H9 (cell line): ENCODE data around the gene KLRB1. TPM values are rescaled to one million over a fixed set of nuclear protein-coding genes. Genes with fewer than 3 reads are reported as not detected.

Source experiments
- DNase-seq: peaks from one replicate; pipeline ENCODE4 v3.0.0-alpha.2; 2017
- H2AFZ ChIP-seq: one replicate; pipeline ENCODE4 v1.6.1; 2013; ENCODE audit warnings: mild to moderate bottlenecking, low read length, control low read depth, moderate library complexity
- H2AK5ac ChIP-seq: 2 replicates; pipeline ENCODE4 v1.6.1; 2013; ENCODE audit warnings: low read length, control low read depth, mixed read lengths; ENCODE audit not compliant: insufficient read length
- H2BK120ac ChIP-seq: one replicate; pipeline ENCODE4 v1.6.1; 2013; ENCODE audit warnings: low read depth, mild to moderate bottlenecking, low read length, control low read depth, inconsistent platforms; ENCODE audit not compliant: poor library complexity, severe bottlenecking
- H2BK12ac ChIP-seq: 2 replicates; pipeline ENCODE4 v1.6.1; 2013; ENCODE audit warnings: low read length, control low read depth, mixed read lengths, low read depth; ENCODE audit not compliant: insufficient read length
- H2BK15ac ChIP-seq: 2 replicates; pipeline ENCODE4 v1.6.1; 2013; ENCODE audit warnings: low read depth, low read length, control low read depth
- H2BK20ac ChIP-seq: one replicate; pipeline ENCODE4 v1.6.1; 2013; ENCODE audit warnings: low read depth, mild to moderate bottlenecking, low read length, control low read depth, inconsistent platforms; ENCODE audit not compliant: poor library complexity, severe bottlenecking
- H2BK5ac ChIP-seq: 2 replicates; pipeline ENCODE4 v1.6.1; 2013; ENCODE audit warnings: low read length, control low read depth, mixed read lengths; ENCODE audit not compliant: insufficient read length
- H3K14ac ChIP-seq: 2 replicates; pipeline ENCODE4 v1.6.1; 2013; ENCODE audit warnings: low read length, control low read depth; ENCODE audit not compliant: insufficient read depth
- H3K18ac ChIP-seq: 2 replicates; pipeline ENCODE4 v1.6.1; 2013; ENCODE audit warnings: low read depth, mild to moderate bottlenecking, mixed read lengths, low read length, control low read depth; ENCODE audit not compliant: insufficient read length
- H3K23ac ChIP-seq: 2 replicates; pipeline ENCODE4 v1.6.1; 2013; ENCODE audit warnings: low read length, control low read depth, mixed read lengths, low read depth; ENCODE audit not compliant: insufficient read length
- H3K23me2 ChIP-seq: 2 replicates; pipeline ENCODE4 v1.6.1; 2013; ENCODE audit warnings: low read depth, mild to moderate bottlenecking, mixed read lengths, low read length, control low read depth; ENCODE audit not compliant: insufficient read length, poor library complexity, severe bottlenecking
- H3K27ac ChIP-seq: 2 replicates; pipeline ENCODE4 v1.5.1; 2013; ENCODE audit warnings: low read length, control low read depth, mixed read lengths, low read depth; ENCODE audit not compliant: insufficient read length
- H3K27me3 ChIP-seq: 2 replicates; pipeline ENCODE4 v1.6.1; 2013; ENCODE audit warnings: low read length, control low read depth, inconsistent platforms; ENCODE audit not compliant: insufficient read depth
- H3K4ac ChIP-seq: 2 replicates; pipeline ENCODE4 v1.6.1; 2013; ENCODE audit warnings: low read depth, mild to moderate bottlenecking, control low read depth, inconsistent platforms, low read length, moderate library complexity
- H3K4me1 ChIP-seq: 2 replicates; pipeline ENCODE4 v1.6.1; 2013; ENCODE audit warnings: low read length, control low read depth, inconsistent platforms; ENCODE audit not compliant: insufficient read depth
- H3K4me2 ChIP-seq: 2 replicates; pipeline ENCODE4 v1.6.1; 2013; ENCODE audit warnings: low read length, control low read depth, mixed read lengths; ENCODE audit not compliant: insufficient read length, insufficient read depth
- H3K56ac ChIP-seq: 2 replicates; pipeline ENCODE4 v1.6.1; 2013; ENCODE audit warnings: low read depth, mild to moderate bottlenecking, mixed read lengths, low read length, control low read depth; ENCODE audit not compliant: insufficient read length
- H3K79me1 ChIP-seq: 2 replicates; pipeline ENCODE4 v1.6.1; 2013; ENCODE audit warnings: low read depth, mild to moderate bottlenecking, moderate library complexity, low read length, control low read depth, inconsistent platforms; ENCODE audit not compliant: insufficient read depth, poor library complexity, severe bottlenecking
- H3K79me2 ChIP-seq: 2 replicates; pipeline ENCODE4 v1.6.1; 2013; ENCODE audit warnings: low read length, control low read depth, inconsistent platforms; ENCODE audit not compliant: insufficient read depth
- H3K9ac ChIP-seq: 2 replicates; pipeline ENCODE4 v1.6.1; 2013; ENCODE audit warnings: low read length, control low read depth, mixed read lengths; ENCODE audit not compliant: insufficient read length; ENCODE audit errors: extremely low read depth
- H3K9me3 ChIP-seq: one replicate; pipeline ENCODE4 v1.6.1; 2013; ENCODE audit warnings: low read depth, low read length, inconsistent platforms; ENCODE audit not compliant: control insufficient read depth
- H3T11ph ChIP-seq: one replicate; pipeline ENCODE4 v1.6.1; 2013; ENCODE audit warnings: mild to moderate bottlenecking, low read length, control low read depth, inconsistent platforms
- H4K20me1 ChIP-seq: one replicate; pipeline ENCODE4 v1.6.1; 2013; ENCODE audit not compliant: control insufficient read depth, insufficient read length, insufficient read depth
- H4K5ac ChIP-seq: 2 replicates; pipeline ENCODE4 v1.6.1; 2013; ENCODE audit warnings: low read depth, mild to moderate bottlenecking, mixed read lengths, low read length, control low read depth; ENCODE audit not compliant: insufficient read length
- H4K8ac ChIP-seq: replicated peaks from 2 replicates; pipeline ENCODE4 v1.6.1; 2013; ENCODE audit warnings: low read length, control low read depth, mixed read lengths, low read depth; ENCODE audit not compliant: insufficient read length
- H4K91ac ChIP-seq: 2 replicates; pipeline ENCODE4 v1.6.1; 2013; ENCODE audit warnings: low read depth, mild to moderate bottlenecking, moderate library complexity, mixed read lengths, low read length, control low read depth; ENCODE audit not compliant: insufficient read length
- H3K27ac Mint-ChIP-seq, 3 experiments: 2 replicates in 2 of 3; 3 replicates in 1 of 3; pipeline ENCODE4 v1.8.0; 2020 to 2021; ENCODE audit warnings: mixed read lengths in 3 of 3, mild to moderate bottlenecking in 1 of 3, moderate library complexity in 1 of 3
- H3K27me3 Mint-ChIP-seq: 2 replicates; pipeline ENCODE4 v1.8.0; 2021; ENCODE audit warnings: low read depth, mild to moderate bottlenecking, moderate library complexity, mixed read lengths
- H3K36me3 Mint-ChIP-seq, 3 experiments: 2 replicates in 2 of 3; 3 replicates in 1 of 3; pipeline ENCODE4 v1.8.0; 2020 to 2021; ENCODE audit warnings: low read depth in 3 of 3, mixed read lengths in 3 of 3; ENCODE audit not compliant: insufficient read depth in 1 of 3
- H3K4me1 Mint-ChIP-seq, 2 experiments: 2 replicates each; pipeline ENCODE4 v1.8.0; 2020; ENCODE audit warnings: mixed read lengths in 2 of 2
- H3K4me3 Mint-ChIP-seq, 2 experiments: 2 replicates in 1 of 2; 3 replicates in 1 of 2; pipeline ENCODE4 v1.8.0; 2020 to 2021; ENCODE audit warnings: mild to moderate bottlenecking in 2 of 2, mixed read lengths in 2 of 2, moderate library complexity in 1 of 2
- H3K9me3 Mint-ChIP-seq, 2 experiments: 2 replicates in 1 of 2; 3 replicates in 1 of 2; pipeline ENCODE4 v1.8.0; 2020; ENCODE audit warnings: mild to moderate bottlenecking in 2 of 2, mixed read lengths in 2 of 2, moderate library complexity in 1 of 2
- CTCF ChIP-seq: fragments of 200-600 bp; sonication (generic); conservative IDR thresholded peaks from 3 replicates; pipeline ENCODE4 v1.8.0; 2021; ENCODE audit warnings: antibody characterized with exemption, mild to moderate bottlenecking
- WGBS: extraction: QIAGEN DNeasy Blood & Tissue Kit; methylation state at CpG from one replicate; pipeline ENCODE4 v1.1.7; 2013; ENCODE audit warnings: missing lambda C conversion rate, low lambda C conversion rate, mixed read lengths; ENCODE audit not compliant: insufficient read length; ENCODE audit errors: extremely low coverage; 5-methylcytosine and 5-hydroxymethylcytosine counted together
- total RNA-seq: library from RNA; stranded (reverse); gene quantifications from 2 replicates; pipeline ENCODE4 v1.2.1, GENCODE V29; 2021

KLRB1 gene
- total RNA-seq, 1 experiment from 2014 or later, result 0.15 TPM

GRCh38 chr12:9642606-9643265 lies 35.0 kb upstream of the KLRB1 start:
- Histone ChIP-seq H3K56ac (no peak overlapping the region), H3K4me1 (no peaks in the 10 kb centered on the region), H3K79me1 (no peaks in the 10 kb centered on the region), H2BK20ac (no peak overlapping the region), H3K23ac (no peak overlapping the region), H3K23me2 (peaks cover 6% of the 10 kb centered on the region), H2AK5ac (no peak overlapping the region), H3K4me2 (no peak overlapping the region), H4K91ac (no peak overlapping the region), H3K9ac (no peak overlapping the region), H3K9me3 (no peaks in the 10 kb centered on the region), H3K14ac (no peak overlapping the region), H3K27ac (no peak overlapping the region), H4K5ac (no peak overlapping the region), H3K27me3 (no peaks in the 10 kb centered on the region), H2BK15ac (no peak overlapping the region), H2AFZ (no peak overlapping the region), H4K8ac (no peak overlapping the region), H2BK120ac (no peak overlapping the region), H3K4ac (no peak overlapping the region), H4K20me1 (no peaks in the 10 kb centered on the region), H3K18ac (no peak overlapping the region), H2BK5ac (no peak overlapping the region), H3T11ph (no peak overlapping the region), H2BK12ac (no peak overlapping the region), H3K79me2 (no peaks in the 10 kb centered on the region)
- peaks cover 0 to 15% of the 10 kb centered on the region in 2 experiments; a peak in 3 of 5 replicates for H3K9me3 Mint-ChIP-seq
- WGBS, result no CpG with 5 or more reads among the region's 15 CpGs
- peaks cover 8 to 17% (median 16%) of the 10 kb centered on the region in 3 experiments for H3K36me3 Mint-ChIP-seq
- no peak for TF ChIP-seq CTCF
- DNase-seq, result no peak
- H3K27ac Mint-ChIP-seq, result no peak overlapping the region
- no peak overlapping the region for H3K4me3 Mint-ChIP-seq
- H3K4me1 Mint-ChIP-seq, result peaks cover 9 to 10% of the 10 kb centered on the region in 2 experiments
- no peaks in the 10 kb centered on the region; the same call in none of the 2 replicates for H3K27me3 Mint-ChIP-seq
